ENCODE results near the gene DUS2.

DUS2 gene

DNA sequence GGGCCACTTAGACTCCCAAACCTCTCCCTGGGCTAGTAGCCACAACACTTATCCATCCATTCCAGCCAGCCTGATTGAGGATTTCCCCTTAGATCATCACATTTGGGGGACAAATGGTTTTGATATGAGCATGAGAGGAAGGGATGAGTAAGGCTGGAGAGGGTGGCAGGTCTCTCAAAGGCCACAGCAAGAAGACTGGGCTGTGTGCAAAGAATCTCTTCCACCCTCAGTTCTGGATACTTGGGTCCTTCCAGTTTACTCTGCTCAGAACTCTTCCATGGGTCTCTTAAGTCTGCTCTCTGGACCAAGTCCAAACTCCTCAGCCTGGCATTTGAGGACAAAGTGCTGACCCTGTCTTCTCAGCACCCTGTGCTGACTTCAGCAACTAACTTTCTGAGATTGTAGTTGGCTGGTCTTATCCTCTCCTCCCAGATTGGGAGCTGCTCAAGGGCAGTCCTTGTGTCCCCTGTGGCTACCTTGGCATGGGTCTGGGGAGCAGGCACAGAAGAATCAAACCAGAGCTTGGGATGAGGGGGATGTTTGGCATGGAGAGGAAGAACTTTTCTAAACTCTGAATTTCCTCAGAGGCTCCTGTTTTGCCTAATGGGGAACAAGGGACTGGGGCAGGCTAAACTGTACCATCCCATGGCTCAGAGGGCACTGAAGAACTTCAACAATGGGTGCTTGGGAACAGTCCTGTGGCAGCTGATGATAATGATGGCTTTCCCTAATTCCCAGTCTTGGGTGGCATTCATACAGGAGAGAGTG, 59.0 kb downstream of the DUS2 start:
- POLR2A ChIA-PET = interaction anchor here (0.5 kb wide), 1 partner anchor 159 kb away, joined by 3 read pairs; no protein-coding TSS in a partner anchor
- H3K9me3 ChIP-seq (ENCODE audit: control insufficient read depth, insufficient read depth, low read depth, low read length) = no peaks in the 10 kb centered on the region
- H3K36me3 ChIP-seq (ENCODE audit: control insufficient read depth in 2 of 2, insufficient read depth in 1 of 2, low read length in 2 of 2) = peaks cover 4 to 24% of the 10 kb centered on the region in 2 experiments; a peak in 2 of 3 replicates
- TF ChIP-seq ZNF585B (tag by site-specific recombination; IDR thresholded peaks at IDR 0.05) = no peak
- TF ChIP-seq, protein P1, sequence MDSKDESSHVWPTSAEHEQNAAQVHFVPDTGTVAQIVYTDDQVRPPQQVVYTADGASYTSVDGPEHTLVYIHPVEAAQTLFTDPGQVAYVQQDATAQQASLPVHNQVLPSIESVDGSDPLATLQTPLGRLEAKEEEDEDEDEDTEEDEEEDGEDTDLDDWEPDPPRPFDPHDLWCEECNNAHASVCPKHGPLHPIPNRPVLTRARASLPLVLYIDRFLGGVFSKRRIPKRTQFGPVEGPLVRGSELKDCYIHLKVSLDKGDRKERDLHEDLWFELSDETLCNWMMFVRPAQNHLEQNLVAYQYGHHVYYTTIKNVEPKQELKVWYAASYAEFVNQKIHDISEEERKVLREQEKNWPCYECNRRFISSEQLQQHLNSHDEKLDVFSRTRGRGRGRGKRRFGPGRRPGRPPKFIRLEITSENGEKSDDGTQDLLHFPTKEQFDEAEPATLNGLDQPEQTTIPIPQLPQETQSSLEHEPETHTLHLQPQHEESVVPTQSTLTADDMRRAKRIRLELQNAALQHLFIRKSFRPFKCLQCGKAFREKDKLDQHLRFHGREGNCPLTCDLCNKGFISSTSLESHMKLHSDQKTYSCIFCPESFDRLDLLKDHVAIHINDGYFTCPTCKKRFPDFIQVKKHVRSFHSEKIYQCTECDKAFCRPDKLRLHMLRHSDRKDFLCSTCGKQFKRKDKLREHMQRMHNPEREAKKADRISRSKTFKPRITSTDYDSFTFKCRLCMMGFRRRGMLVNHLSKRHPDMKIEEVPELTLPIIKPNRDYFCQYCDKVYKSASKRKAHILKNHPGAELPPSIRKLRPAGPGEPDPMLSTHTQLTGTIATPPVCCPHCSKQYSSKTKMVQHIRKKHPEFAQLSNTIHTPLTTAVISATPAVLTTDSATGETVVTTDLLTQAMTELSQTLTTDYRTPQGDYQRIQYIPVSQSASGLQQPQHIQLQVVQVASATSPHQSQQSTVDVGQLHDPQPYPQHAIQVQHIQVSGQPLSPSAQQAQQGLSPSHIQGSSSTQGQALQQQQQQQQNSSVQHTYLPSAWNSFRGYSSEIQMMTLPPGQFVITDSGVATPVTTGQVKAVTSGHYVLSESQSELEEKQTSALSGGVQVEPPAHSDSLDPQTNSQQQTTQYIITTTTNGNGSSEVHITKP (tag by site-specific recombination; IDR thresholded peaks at IDR 0.05) = peak; percentile 86
- H3K27ac ChIP-seq (ENCODE audit: extremely low read depth, low read depth, low read length) = no peak overlapping the region
- peaks cover 5% of the 10 kb centered on the region for H3K4me1 ChIP-seq (ENCODE audit: control insufficient read depth, insufficient read depth, low read length)
- H3K4me3 ChIP-seq (ENCODE audit: low read depth, low read length) = no peak overlapping the region
- CTCF ChIA-PET = interaction anchor here (0.6 kb wide), 1 partner anchor 41 kb away, joined by 3 read pairs; no protein-coding TSS in a partner anchor

DNA sequence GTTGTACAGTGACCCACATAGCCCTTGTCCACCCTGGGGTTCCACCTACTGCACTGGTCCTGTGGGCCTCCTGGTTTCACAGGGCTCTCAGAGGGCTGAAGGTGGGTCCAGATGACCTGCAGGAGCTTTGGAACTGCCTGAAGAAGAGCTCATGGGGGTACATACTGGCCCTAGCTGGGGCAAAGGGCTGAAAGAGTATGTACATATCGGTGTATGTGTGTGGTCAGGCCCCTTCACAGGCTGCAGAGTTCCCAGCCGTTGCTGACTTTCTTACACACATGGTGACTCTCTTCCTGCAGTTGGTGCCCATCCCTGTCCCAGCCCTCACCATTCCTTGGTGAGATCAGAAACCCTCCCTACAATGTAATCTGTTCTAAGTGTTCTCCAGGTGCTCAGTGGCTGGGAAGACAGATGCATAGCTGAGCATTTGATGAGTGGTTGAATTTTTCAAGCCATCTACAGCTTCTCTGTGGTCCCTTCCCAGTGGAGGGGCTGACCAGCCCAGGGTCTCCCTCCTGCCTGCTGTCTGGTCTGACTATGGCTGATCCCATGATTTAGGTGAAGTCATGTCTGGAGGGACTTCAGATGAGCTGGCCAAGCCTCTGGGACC, 59.6 kb downstream of the DUS2 start:
- Histone ChIP-seq H3K9me3 (ENCODE audit: control insufficient read depth, insufficient read depth, low read depth, low read length) (no peaks in the 10 kb centered on the region), H3K27ac (ENCODE audit: extremely low read depth, low read depth, low read length) (no peak overlapping the region), H3K4me1 (ENCODE audit: control insufficient read depth, insufficient read depth, low read length) (peaks cover 5% of the 10 kb centered on the region), H3K36me3 (ENCODE audit: control insufficient read depth in 2 of 2, insufficient read depth in 1 of 2, low read length in 2 of 2) (peaks cover 0 to 20% of the 10 kb centered on the region in 2 experiments; a peak in 2 of 3 replicates), H3K4me3 (ENCODE audit: low read depth, low read length) (no peak overlapping the region)
- POLR2A ChIA-PET = interaction anchor here (0.5 to 4.5 kb wide), 2 partner anchors 154 to 158 kb away, joined by 3 to 34 read pairs; partner anchors contain the start of gene ESRP2
- CTCF ChIA-PET = interaction anchor here (0.6 to 0.7 kb wide), 2 partner anchors 42 to 154 kb away, joined by 3 read pairs; partner anchors contain the start of gene ESRP2
- TF ChIP-seq ZNF391 (tag by site-specific recombination; IDR thresholded peaks at IDR 0.05; ENCODE audit: borderline replicate concordance, low read depth) (no peak), ZSCAN23 (tag by site-specific recombination; IDR thresholded peaks at IDR 0.05) (no peak), ZNF19 (tag by site-specific recombination; IDR thresholded peaks at IDR 0.05; ENCODE audit: low read depth) (no peak), GLIS2 (tag by site-specific recombination; IDR thresholded peaks at IDR 0.05) (no peak), ZNF221 (tag by site-specific recombination; IDR thresholded peaks at IDR 0.05; ENCODE audit: borderline replicate concordance) (no peak), ZNF701 (tag by site-specific recombination; IDR thresholded peaks at IDR 0.05) (no peak), SP7 (tag by site-specific recombination; IDR thresholded peaks at IDR 0.05) (no peak), ZNF549 (tag by site-specific recombination; IDR thresholded peaks at IDR 0.05) (no peak), ZNF658 (tag by site-specific recombination; IDR thresholded peaks at IDR 0.05) (no peak), ZNF623 (tag by site-specific recombination; IDR thresholded peaks at IDR 0.05) (no peak)
- TF ChIP-seq, protein P2, sequence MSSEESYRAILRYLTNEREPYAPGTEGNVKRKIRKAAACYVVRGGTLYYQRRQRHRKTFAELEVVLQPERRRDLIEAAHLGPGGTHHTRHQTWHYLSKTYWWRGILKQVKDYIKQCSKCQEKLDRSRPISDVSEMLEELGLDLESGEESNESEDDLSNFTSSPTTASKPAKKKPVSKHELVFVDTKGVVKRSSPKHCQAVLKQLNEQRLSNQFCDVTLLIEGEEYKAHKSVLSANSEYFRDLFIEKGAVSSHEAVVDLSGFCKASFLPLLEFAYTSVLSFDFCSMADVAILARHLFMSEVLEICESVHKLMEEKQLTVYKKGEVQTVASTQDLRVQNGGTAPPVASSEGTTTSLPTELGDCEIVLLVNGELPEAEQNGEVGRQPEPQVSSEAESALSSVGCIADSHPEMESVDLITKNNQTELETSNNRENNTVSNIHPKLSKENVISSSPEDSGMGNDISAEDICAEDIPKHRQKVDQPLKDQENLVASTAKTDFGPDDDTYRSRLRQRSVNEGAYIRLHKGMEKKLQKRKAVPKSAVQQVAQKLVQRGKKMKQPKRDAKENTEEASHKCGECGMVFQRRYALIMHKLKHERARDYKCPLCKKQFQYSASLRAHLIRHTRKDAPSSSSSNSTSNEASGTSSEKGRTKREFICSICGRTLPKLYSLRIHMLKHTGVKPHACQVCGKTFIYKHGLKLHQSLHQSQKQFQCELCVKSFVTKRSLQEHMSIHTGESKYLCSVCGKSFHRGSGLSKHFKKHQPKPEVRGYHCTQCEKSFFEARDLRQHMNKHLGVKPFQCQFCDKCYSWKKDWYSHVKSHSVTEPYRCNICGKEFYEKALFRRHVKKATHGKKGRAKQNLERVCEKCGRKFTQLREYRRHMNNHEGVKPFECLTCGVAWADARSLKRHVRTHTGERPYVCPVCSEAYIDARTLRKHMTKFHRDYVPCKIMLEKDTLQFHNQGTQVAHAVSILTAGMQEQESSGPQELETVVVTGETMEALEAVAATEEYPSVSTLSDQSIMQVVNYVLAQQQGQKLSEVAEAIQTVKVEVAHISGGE (tag by site-specific recombination; conservative IDR thresholded peaks at IDR 0.05; ENCODE audit: low read depth) = no peak
- TF ChIP-seq, protein P3, sequence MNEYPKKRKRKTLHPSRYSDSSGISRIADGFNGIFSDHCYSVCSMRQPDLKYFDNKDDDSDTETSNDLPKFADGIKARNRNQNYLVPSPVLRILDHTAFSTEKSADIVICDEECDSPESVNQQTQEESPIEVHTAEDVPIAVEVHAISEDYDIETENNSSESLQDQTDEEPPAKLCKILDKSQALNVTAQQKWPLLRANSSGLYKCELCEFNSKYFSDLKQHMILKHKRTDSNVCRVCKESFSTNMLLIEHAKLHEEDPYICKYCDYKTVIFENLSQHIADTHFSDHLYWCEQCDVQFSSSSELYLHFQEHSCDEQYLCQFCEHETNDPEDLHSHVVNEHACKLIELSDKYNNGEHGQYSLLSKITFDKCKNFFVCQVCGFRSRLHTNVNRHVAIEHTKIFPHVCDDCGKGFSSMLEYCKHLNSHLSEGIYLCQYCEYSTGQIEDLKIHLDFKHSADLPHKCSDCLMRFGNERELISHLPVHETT (tag by site-specific recombination; IDR thresholded peaks at IDR 0.05) = no peak
- TF ChIP-seq, protein P4, sequence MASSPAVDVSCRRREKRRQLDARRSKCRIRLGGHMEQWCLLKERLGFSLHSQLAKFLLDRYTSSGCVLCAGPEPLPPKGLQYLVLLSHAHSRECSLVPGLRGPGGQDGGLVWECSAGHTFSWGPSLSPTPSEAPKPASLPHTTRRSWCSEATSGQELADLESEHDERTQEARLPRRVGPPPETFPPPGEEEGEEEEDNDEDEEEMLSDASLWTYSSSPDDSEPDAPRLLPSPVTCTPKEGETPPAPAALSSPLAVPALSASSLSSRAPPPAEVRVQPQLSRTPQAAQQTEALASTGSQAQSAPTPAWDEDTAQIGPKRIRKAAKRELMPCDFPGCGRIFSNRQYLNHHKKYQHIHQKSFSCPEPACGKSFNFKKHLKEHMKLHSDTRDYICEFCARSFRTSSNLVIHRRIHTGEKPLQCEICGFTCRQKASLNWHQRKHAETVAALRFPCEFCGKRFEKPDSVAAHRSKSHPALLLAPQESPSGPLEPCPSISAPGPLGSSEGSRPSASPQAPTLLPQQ (tag by site-specific recombination; IDR thresholded peaks at IDR 0.05) = no peak
- TF ChIP-seq, protein P5, sequence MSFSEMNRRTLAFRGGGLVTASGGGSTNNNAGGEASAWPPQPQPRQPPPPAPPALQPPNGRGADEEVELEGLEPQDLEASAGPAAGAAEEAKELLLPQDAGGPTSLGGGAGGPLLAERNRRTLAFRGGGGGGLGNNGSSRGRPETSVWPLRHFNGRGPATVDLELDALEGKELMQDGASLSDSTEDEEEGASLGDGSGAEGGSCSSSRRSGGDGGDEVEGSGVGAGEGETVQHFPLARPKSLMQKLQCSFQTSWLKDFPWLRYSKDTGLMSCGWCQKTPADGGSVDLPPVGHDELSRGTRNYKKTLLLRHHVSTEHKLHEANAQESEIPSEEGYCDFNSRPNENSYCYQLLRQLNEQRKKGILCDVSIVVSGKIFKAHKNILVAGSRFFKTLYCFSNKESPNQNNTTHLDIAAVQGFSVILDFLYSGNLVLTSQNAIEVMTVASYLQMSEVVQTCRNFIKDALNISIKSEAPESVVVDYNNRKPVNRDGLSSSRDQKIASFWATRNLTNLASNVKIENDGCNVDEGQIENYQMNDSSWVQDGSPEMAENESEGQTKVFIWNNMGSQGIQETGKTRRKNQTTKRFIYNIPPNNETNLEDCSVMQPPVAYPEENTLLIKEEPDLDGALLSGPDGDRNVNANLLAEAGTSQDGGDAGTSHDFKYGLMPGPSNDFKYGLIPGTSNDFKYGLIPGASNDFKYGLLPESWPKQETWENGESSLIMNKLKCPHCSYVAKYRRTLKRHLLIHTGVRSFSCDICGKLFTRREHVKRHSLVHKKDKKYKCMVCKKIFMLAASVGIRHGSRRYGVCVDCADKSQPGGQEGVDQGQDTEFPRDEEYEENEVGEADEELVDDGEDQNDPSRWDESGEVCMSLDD (tag by site-specific recombination; IDR thresholded peaks at IDR 0.05) = no peak
